GM12875 (cell line): ENCODE measurements around the gene CTNND2.

Experiments
- H3K4me3 ChIP-seq: one replicate; pipeline ENCODE4 v1.5.1; 2011; ENCODE audit warnings: low read depth, low read length, control low read depth
- CTCF ChIP-seq: IDR thresholded peaks from 2 replicates; pipeline ENCODE4 v1.5.1; 2011; ENCODE audit warnings: low read depth, mild to moderate bottlenecking, control low read depth, inconsistent platforms, low read length, moderate library complexity, borderline replicate concordance; ENCODE audit not compliant: insufficient read depth

Gene CTNND2

GRCh38 chr5:11139217-11139865, 764.9 kb downstream of the CTNND2 start:
- no peak for TF ChIP-seq CTCF

DNA sequence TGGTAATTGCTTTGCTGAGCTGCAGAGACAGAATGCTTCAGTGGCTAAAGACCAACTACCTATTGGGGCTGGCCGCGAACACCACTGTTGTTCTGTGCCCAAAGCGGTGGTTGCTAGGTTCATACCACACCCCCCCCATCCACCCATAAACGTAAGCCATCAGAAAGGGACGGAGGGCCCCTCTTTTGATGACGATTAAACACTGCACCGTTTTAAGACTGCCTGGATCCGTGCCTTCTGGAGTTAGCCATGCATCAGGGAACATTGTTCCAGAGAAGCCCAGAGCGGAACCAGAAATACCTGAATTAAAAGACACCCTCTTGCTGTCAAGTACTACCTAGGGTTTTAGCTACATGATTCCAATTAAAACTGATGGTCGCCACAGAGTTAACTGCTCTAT, 774.1 kb downstream of the CTNND2 start:
- no peak for TF ChIP-seq CTCF
- H3K4me3 ChIP-seq, result no peak overlapping the region

More at GRCh38 chr5:11139217-11139865, 764.9 kb downstream of the CTNND2 start:
- H3K4me3 ChIP-seq, result no peak overlapping the region

DNA sequence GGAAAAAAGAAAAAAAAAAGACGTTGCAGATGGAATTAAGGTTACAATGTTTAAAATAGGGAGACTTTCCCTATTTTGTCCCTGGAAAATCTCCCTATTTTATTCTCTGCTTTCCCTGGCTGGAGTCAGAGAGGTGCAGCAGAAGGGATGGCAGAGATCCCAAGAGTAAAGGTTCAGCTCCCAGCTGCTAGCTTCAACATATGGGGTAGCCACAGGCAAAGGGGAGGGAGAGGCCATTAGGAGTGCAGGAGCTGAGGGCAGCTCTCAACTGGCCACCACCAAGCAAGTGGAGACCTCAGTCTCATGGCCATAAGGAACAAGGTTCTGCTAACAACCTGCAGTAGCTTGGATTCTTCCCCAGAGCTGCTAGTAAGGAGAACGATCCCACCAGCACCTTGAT, 776.2 kb downstream of the CTNND2 start:
- H3K4me3 ChIP-seq, result no peak overlapping the region
- no peak for TF ChIP-seq CTCF

GRCh38 chr5:11126844-11127243, 777.4 kb downstream of the CTNND2 start:
- TF ChIP-seq CTCF, result no peak
- no peak overlapping the region for H3K4me3 ChIP-seq

GRCh38 chr5:11121885-11122284, 782.4 kb downstream of the CTNND2 start:
- no peak overlapping the region for H3K4me3 ChIP-seq
- TF ChIP-seq CTCF, result no peak

DNA sequence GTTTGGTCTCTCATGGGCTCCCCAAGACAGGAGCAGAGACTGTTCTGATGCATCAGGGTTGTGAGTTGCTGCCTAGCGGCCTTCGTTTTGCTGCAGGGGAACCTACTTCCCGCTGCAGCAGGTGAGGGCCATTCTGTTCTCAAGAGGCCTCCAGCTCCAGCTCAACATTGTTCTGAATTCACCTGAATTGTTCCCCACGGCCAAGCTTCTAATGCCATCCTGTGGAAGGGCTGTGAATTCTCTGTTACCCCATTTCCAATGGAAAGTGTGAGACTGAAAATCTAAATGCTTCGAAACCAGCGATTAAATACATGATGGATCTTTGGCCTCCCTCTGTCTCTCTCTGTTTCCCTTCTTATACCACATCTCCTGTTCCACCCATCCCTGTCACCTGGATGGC, 794.1 kb downstream of the CTNND2 start:
- H3K4me3 ChIP-seq, result no peak overlapping the region
- no peak for TF ChIP-seq CTCF

- no peak overlapping the region for H3K4me3 ChIP-seq
- TF ChIP-seq CTCF, result no peak
Measured at GRCh38 chr5:11105696-11106095, 798.5 kb downstream of the CTNND2 start.
